ENCODE results near the gene JAZF1.

JAZF1 gene

GRCh38 chr7:28190077-28190710, 9.6 kb upstream of the JAZF1 start:
- no peak for DNase-seq

GRCh38 chr7:28187012-28187411, 6.4 kb upstream of the JAZF1 start:
- no peak for DNase-seq

- no peak for DNase-seq
Measured at GRCh38 chr7:28183627-28184026, 3.0 kb upstream of the JAZF1 start.

GRCh38 chr7:28182071-28182471, 1.5 kb upstream of the JAZF1 start:
- DNase-seq = no peak

GRCh38 chr7:28181416-28181815, 821 bp upstream of the JAZF1 start:
- no peak for DNase-seq

- no peak for DNase-seq
Measured at GRCh38 chr7:28180031-28180363, 598 bp downstream of the JAZF1 start.

GRCh38 chr7:28179120-28180030, 1.2 kb downstream of the JAZF1 start:
- peak; percentile 40 for DNase-seq

GRCh38 chr7:28178599-28178998, 2.0 kb downstream of the JAZF1 start:
- DNase-seq = no peak

GRCh38 chr7:28177836-28178235, 2.8 kb downstream of the JAZF1 start:
- DNase-seq = no peak

- no peak for DNase-seq
Measured at GRCh38 chr7:28176645-28177044, 4.0 kb downstream of the JAZF1 start.

- DNase-seq = no peak
Measured at GRCh38 chr7:28176174-28176573, 4.4 kb downstream of the JAZF1 start.

- DNase-seq = no peak
Measured at GRCh38 chr7:28174901-28175661, 5.5 kb downstream of the JAZF1 start.

GRCh38 chr7:28174442-28174841, 6.2 kb downstream of the JAZF1 start:
- DNase-seq = no peak

- no peak for DNase-seq
Measured at GRCh38 chr7:28173531-28173930, 7.1 kb downstream of the JAZF1 start.

GRCh38 chr7:28172958-28173357, 7.6 kb downstream of the JAZF1 start:
- no peak for DNase-seq

- no peak for DNase-seq
Measured at GRCh38 chr7:28170701-28171100, 9.9 kb downstream of the JAZF1 start.

- DNase-seq = no peak
Measured at GRCh38 chr7:28169230-28169629, 11.4 kb downstream of the JAZF1 start.

GRCh38 chr7:28168393-28169158, 12.0 kb downstream of the JAZF1 start:
- DNase-seq = no peak

- DNase-seq = no peak
Measured at GRCh38 chr7:28166982-28167715, 13.4 kb downstream of the JAZF1 start.

- DNase-seq = no peak
Measured at GRCh38 chr7:28165961-28166955, 14.3 kb downstream of the JAZF1 start.

- DNase-seq = no peak
Measured at GRCh38 chr7:28165261-28165660, 15.3 kb downstream of the JAZF1 start.
